K562 (cell line): ENCODE data around the gene ICA1. TPM values are rescaled to one million over a fixed set of nuclear protein-coding genes. Genes with fewer than 3 reads are reported as not detected.

ENCODE experiments used
- ATAC-seq: fragments of 200-7000 bp; cut with Tn5 transposase; 3 replicates; pipeline ENCODE4 v1.9.1; 2020; ENCODE audit warnings: moderate library complexity
- BruUV-seq: library from RNA; stranded (reverse); fragments of 400-500 nt; replicated peaks from 2 replicates; lab custom pipeline; 2021; lab: Mats Ljungman, UMichigan
- CTCF ChIA-PET: fragments of 300-600 bp; formaldehyde crosslinking; extraction: SDS; loops from one replicate; lab custom pipeline; 2021; ENCODE audit warnings: low intra/inter-chr PET ratio; lab: Yijun Ruan, JAX
- POLR2A ChIA-PET: fragments of 300-600, 350-650 bp; sonication (Branson Sonifier 250); formaldehyde crosslinking; extraction: SDS; loops from one replicate; lab custom pipeline; 2021; ENCODE audit warnings: antibody characterized with exemption, inconsistent platforms; lab: Yijun Ruan, JAX
- DNase-seq, 4 experiments: peaks; one replicate each; pipeline versions ENCODE4 v3.0.0 to v3.0.0-alpha.2; 2011 to 2018; ENCODE audit warnings: low spot score in 3 of 4, mixed read lengths in 3 of 4; ENCODE audit errors: extremely low read depth in 1 of 4
- FAIRE-seq: peaks from 2 replicates; lab custom pipeline; 2011; peaks lifted over from hg19 to GRCh38; lab: Jason Lieb, UNC
- H2AFZ ChIP-seq: 2 replicates; pipeline ENCODE4 v1.6.0; 2011; ENCODE audit warnings: low read depth, low read length, control low read depth, inconsistent platforms
- H3K27ac ChIP-seq: fragments of 200-600 bp; 3 replicates; pipeline ENCODE4 v1.8.0; 2011; ENCODE audit warnings: low read depth, mild to moderate bottlenecking, control low read depth, inconsistent platforms, low read length, moderate library complexity, mixed read lengths; ENCODE audit errors: extremely low read depth
- H3K27me3 ChIP-seq, 2 experiments: fragments of 300-600 bp in 1 of 2; 2 replicates in 1 of 2; 3 replicates in 1 of 2; pipeline versions ENCODE4 v1.6.0 to v1.8.0; 2011; ENCODE audit warnings: inconsistent platforms in 2 of 2, low read length in 2 of 2, mild to moderate bottlenecking in 1 of 2, mixed read lengths in 1 of 2, moderate library complexity in 1 of 2; ENCODE audit not compliant: control insufficient read depth in 2 of 2, insufficient read depth in 2 of 2
- H3K36me3 ChIP-seq: fragments of 300-600 bp; 3 replicates; pipeline ENCODE4 v1.8.0; 2011; ENCODE audit warnings: mild to moderate bottlenecking, low read length, inconsistent platforms; ENCODE audit not compliant: control insufficient read depth, insufficient read depth
- H3K4me1 ChIP-seq, 2 experiments: fragments of 200-600 bp in 1 of 2; replicated peaks in 1 of 2; 2 replicates in 1 of 2; 3 replicates in 1 of 2; pipeline versions ENCODE4 v1.5.1 to v1.8.0; 2011; ENCODE audit warnings: inconsistent platforms in 2 of 2, low read length in 2 of 2, mild to moderate bottlenecking in 1 of 2, mixed read lengths in 1 of 2, moderate library complexity in 1 of 2; ENCODE audit not compliant: control insufficient read depth in 2 of 2, insufficient read depth in 2 of 2
- H3K4me2 ChIP-seq: 2 replicates; pipeline ENCODE4 v1.6.1; 2011; ENCODE audit warnings: low read length, control low read depth, inconsistent platforms, mixed read lengths; ENCODE audit not compliant: insufficient read depth
- H3K4me3 ChIP-seq: fragments of 200-600 bp; sonication (generic), shearing (Covaris generic); 2 replicates; pipeline ENCODE4 v1.5.1; 2016; ENCODE audit warnings: control low read depth, inconsistent platforms
- H3K79me2 ChIP-seq: fragments of 200-600 bp; 3 replicates; pipeline ENCODE4 v1.8.0; 2011; ENCODE audit warnings: low read length, inconsistent platforms; ENCODE audit not compliant: control insufficient read depth, insufficient read depth
- H3K9ac ChIP-seq, 2 experiments: 2 replicates each; pipeline versions ENCODE4 v1.6.0 to v1.6.1; 2011; ENCODE audit warnings: low read depth in 2 of 2, low read length in 2 of 2, control low read depth in 1 of 2, inconsistent platforms in 1 of 2, mild to moderate bottlenecking in 1 of 2, mixed read lengths in 1 of 2; ENCODE audit not compliant: insufficient read depth in 1 of 2
- H3K9me1 ChIP-seq: one replicate; pipeline ENCODE4 v1.6.0; 2011; ENCODE audit warnings: inconsistent platforms, mild to moderate bottlenecking, low read length, moderate library complexity; ENCODE audit not compliant: control insufficient read depth, insufficient read depth
- H3K9me3 ChIP-seq: replicated peaks from 2 replicates; pipeline ENCODE4 v1.5.1; 2011; ENCODE audit warnings: low read depth, low read length, inconsistent platforms; ENCODE audit not compliant: control insufficient read depth, insufficient read depth
- H4K20me1 ChIP-seq: replicated peaks from 2 replicates; pipeline ENCODE4 v1.6.1; 2011; ENCODE audit warnings: low read length, inconsistent platforms, mixed read lengths; ENCODE audit not compliant: control insufficient read depth, insufficient read depth
- FOXP1 ChIP-seq: sonication (generic); formaldehyde crosslinking; IDR thresholded peaks from 2 replicates; pipeline ENCODE4 v1.8.0; 2022; ENCODE audit warnings: mild to moderate bottlenecking, missing genetic modification reagents
- HDAC6 ChIP-seq: IDR thresholded peaks from 2 replicates; pipeline ENCODE4 v1.6.1; 2012; ENCODE audit warnings: low read depth, mild to moderate bottlenecking, control low read depth, inconsistent platforms, low read length, moderate library complexity
- HMGN3 ChIP-seq: IDR thresholded peaks from 2 replicates; pipeline ENCODE4 v1.6.1; 2011; ENCODE audit warnings: borderline replicate concordance, low read depth, mild to moderate bottlenecking, mixed read lengths, low read length; ENCODE audit not compliant: insufficient read length; ENCODE audit errors: extremely low read depth
- SIRT6 ChIP-seq: IDR thresholded peaks from one replicate; pipeline ENCODE4 v1.6.1; 2012; ENCODE audit warnings: low read depth, mild to moderate bottlenecking, control low read depth, inconsistent platforms, low read length, moderate library complexity
- SRSF9 ChIP-seq: fragments of 200-400 bp; formaldehyde crosslinking; IDR thresholded peaks from 2 replicates; pipeline ENCODE4 v1.6.1; 2017; ENCODE audit warnings: low read depth, low read length, borderline replicate concordance
- TCF3 ChIP-seq: sonication (generic); formaldehyde crosslinking; IDR thresholded peaks from 2 replicates; pipeline ENCODE4 v1.4.0; 2020; ENCODE audit warnings: mild to moderate bottlenecking, missing genetic modification reagents
- ZNF57 ChIP-seq: fragments of 450-650 bp; formaldehyde crosslinking; IDR thresholded peaks from 2 replicates; pipeline ENCODE4 v1.4.0; 2020; ENCODE audit warnings: mild to moderate bottlenecking, moderate library complexity
- whole genome bisulfite sequencing: fragments of 100-300 bp; shearing (Covaris generic); methylation state at CpG from one replicate; pipeline ENCODE4 v1.1.6; 2016; ENCODE audit warnings: low coverage, mixed read lengths; ENCODE audit not compliant: insufficient coverage; ENCODE audit errors: missing lambda C conversion rate; 5-methylcytosine and 5-hydroxymethylcytosine counted together
- in situ Hi-C: fragments of 300-500 bp; cut with MboI; formaldehyde crosslinking; loops from 4 replicates; pipeline ENCODE4 v1.15.0; 2018; ENCODE audit warnings: inconsistent platforms, mixed read lengths
- intact Hi-C: fragments of 100-400 bp; cut with micrococcal nuclease; formaldehyde crosslinking; loops from 2 replicates; pipeline ENCODE4 v1.14.2; 2022
- polyA plus RNA-seq, 8 experiments: library from polyadenylated mRNA; depleted of rRNA in 4 of 8; stranded (reverse) in 5 of 8; unstranded in 3 of 8; fragments of >200 nt; fragmentation: Nextera tagmentation in 2 of 8; fragmentation: Illumina TruSeq in 1 of 8; extraction: Ambion mirVana in 2 of 8; extraction: Trizol in 1 of 8; gene quantifications; 2 replicates each; pipeline versions ENCODE4 v1.2.1 to v1.2.3, GENCODE V29; 2011 to 2014; ENCODE audit warnings: inconsistent platforms in 1 of 8, missing spikeins in 1 of 8
- total RNA-seq, 7 experiments: library from RNA; depleted of rRNA in 6 of 7; stranded (reverse); fragments of >200 nt in 6 of 7; fragmentation: Illumina TruSeq in 2 of 7; extraction: Trizol in 2 of 7; gene quantifications; 2 replicates each; pipeline versions ENCODE4 v1.2.1 to v1.2.3, GENCODE V29; 2011 to 2021; ENCODE audit warnings: low replicate concordance in 1 of 7
- TF ChIP-seq, protein P1 (sequence below): fragments of 450-650 bp; IDR thresholded peaks from 2 replicates; pipeline ENCODE4 v1.6.1; 2017; ENCODE audit warnings: antibody characterized with exemption

ICA1 gene
- total and polyA plus RNA-seq, 9 of the 15 experiments (the other 6 are each of a cell fraction or from before 2014, with no cell fraction given): 7.1 to 22.3 (median 16.4) TPM

DNA sequence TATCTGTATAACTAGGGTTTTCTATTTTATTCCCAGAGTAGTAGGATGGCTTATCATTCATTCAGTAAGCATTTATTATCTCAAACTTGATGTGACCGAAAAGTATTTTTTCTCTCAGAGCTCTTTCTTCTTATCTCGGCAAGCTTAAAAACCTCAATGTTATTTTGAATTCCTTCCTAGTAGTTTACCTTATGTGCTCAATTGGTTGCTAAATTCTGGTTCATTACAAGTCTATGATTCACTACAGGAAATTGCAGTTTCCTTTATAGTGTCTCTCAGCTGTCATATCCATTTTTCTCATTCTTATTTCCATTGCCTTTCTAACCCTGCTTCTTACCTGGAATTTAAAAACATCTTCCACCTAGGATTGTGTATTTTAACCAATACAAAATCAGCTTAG lies 12.6 kb upstream of the ICA1 start:
- ChIA-PET POLR2A (interaction anchor here (1.0 to 1.1 kb wide), 2 partner anchors 10 to 12 kb away, joined by 3 read pairs; no protein-coding TSS in a partner anchor), CTCF (no interaction called here)
- Histone ChIP-seq H3K4me3 (no peak overlapping the region), H4K20me1 (no peaks in the 10 kb centered on the region), H3K4me1 (no peaks in the 10 kb centered on the region), H3K9me1 (no peaks in the 10 kb centered on the region), H3K27ac (no peak overlapping the region), H3K79me2 (no peaks in the 10 kb centered on the region), H3K27me3 (no peaks in the 10 kb centered on the region), H2AFZ (no peak overlapping the region), H3K9ac (no peak overlapping the region), H3K36me3 (no peaks in the 10 kb centered on the region), H3K4me2 (no peak overlapping the region), H3K9me3 (no peaks in the 10 kb centered on the region)
- no peak for DNase-seq
- 35% methylated on average over 2 of the region's 2 CpGs for WGBS
- intact Hi-C loops (no loop called here), in situ Hi-C loops (no loop called here)
- TF ChIP-seq SIRT6 (no peak), SRSF9 (no peak), TCF3 (CRISPR knock-in tag) (no peak), ZNF57 (CRISPR knock-in tag) (no peak), HDAC6 (no peak), HMGN3 (no peak), FOXP1 (no peak)
- TF ChIP-seq, protein P1, sequence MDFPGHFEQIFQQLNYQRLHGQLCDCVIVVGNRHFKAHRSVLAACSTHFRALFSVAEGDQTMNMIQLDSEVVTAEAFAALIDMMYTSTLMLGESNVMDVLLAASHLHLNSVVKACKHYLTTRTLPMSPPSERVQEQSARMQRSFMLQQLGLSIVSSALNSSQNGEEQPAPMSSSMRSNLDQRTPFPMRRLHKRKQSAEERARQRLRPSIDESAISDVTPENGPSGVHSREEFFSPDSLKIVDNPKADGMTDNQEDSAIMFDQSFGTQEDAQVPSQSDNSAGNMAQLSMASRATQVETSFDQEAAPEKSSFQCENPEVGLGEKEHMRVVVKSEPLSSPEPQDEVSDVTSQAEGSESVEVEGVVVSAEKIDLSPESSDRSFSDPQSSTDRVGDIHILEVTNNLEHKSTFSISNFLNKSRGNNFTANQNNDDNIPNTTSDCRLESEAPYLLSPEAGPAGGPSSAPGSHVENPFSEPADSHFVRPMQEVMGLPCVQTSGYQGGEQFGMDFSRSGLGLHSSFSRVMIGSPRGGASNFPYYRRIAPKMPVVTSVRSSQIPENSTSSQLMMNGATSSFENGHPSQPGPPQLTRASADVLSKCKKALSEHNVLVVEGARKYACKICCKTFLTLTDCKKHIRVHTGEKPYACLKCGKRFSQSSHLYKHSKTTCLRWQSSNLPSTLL: no peak
- no peak for FAIRE-seq
- ATAC-seq: no peak
- BruUV-seq: no TSS peak
